Activated naive CD8-positive, alpha-beta T cell treated with anti-CD3 and anti-CD28 coated beads for 36 hours (primary cell): ENCODE data around the gene BTBD6. TPM values are rescaled to one million over a fixed set of nuclear protein-coding genes. Genes with fewer than 3 reads are reported as not detected.

Experiments
- DNase-seq: peaks from one replicate; pipeline ENCODE4 v3.0.0; 2021
- H3K27ac Mint-ChIP-seq: one replicate; pipeline ENCODE4 v1.8.0; 2022; ENCODE audit warnings: mild to moderate bottlenecking, moderate library complexity, mixed read lengths
- H3K27me3 Mint-ChIP-seq: one replicate; pipeline ENCODE4 v1.8.0; 2022; ENCODE audit warnings: mild to moderate bottlenecking, mixed read lengths
- H3K36me3 Mint-ChIP-seq: one replicate; pipeline ENCODE4 v1.8.0; 2021; ENCODE audit warnings: mild to moderate bottlenecking, mixed read lengths
- H3K4me1 Mint-ChIP-seq: one replicate; pipeline ENCODE4 v1.8.0; 2021; ENCODE audit warnings: mixed read lengths
- H3K4me3 Mint-ChIP-seq: one replicate; pipeline ENCODE4 v1.8.0; 2022; ENCODE audit warnings: mild to moderate bottlenecking, moderate library complexity, mixed read lengths
- H3K9me3 Mint-ChIP-seq: one replicate; pipeline ENCODE4 v1.8.0; 2022; ENCODE audit warnings: mixed read lengths
- total RNA-seq, 2 experiments: library from RNA; stranded (reverse); gene quantifications; one replicate each; pipeline ENCODE4 v1.2.3, GENCODE V29; 2021

The BTBD6 gene
- total RNA-seq, 2 experiments from 2014 or later: 33.9 to 35.2 TPM

DNA sequence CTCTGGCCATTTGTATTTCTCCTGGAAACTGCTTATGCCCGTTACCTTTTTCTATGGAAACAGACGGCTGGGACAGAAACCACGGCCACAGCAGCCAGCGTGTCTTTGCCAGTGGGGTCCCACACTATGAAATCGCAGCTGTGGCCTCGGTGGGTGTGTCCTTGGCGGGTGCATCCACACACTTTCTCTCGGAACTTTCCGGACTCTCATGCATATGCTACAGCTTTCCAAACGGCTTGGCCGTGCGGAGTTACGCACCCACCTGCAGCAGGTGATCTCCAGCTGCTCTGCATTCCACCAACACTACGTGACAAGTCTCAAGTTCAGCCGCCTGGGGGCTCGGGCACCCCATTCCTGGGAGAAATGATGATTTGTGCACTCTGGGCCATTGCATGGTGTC lies 1.3 kb upstream of the BTBD6 start:
- DNase-seq: no peak
- H3K27ac Mint-ChIP-seq: no peak overlapping the region
- H3K9me3 Mint-ChIP-seq: no peaks in the 10 kb centered on the region
- peaks cover 9% of the 10 kb centered on the region for H3K36me3 Mint-ChIP-seq
- H3K4me1 Mint-ChIP-seq: peaks cover 31% of the 10 kb centered on the region
- peak overlapping the region; percentile 76 for H3K4me3 Mint-ChIP-seq
- H3K27me3 Mint-ChIP-seq: no peaks in the 10 kb centered on the region

DNA sequence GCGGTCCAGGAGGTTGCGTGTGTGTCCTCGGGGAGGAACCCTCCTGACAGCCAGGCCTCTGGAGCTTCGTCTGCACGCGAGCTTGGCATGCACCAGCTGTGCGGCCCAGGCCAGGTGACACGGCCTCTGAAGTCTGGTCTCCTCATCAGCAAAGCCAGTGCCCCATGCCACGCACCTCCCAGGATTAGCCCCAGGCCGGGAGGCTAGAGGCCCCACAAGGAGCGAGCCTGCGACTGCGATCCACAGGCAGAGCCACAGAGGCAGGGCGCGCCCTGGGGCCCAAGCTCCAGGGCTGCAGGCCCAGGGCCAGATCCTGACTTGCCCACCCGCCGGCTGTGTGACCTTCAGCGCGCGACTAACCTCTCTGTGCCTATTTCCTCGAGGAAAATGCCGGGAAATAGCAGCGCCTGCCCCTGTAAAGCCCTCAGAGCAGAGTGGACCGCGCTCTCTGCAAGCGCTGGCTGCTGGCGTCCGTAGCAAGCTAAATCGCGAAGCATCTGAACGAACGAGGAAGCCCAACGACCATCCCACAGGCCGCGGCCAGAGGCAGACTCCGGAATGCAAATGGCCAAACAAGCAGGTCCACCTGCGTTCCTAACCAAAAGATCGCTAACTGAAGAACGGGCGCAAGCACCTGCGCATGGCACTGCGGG lies 492 bp upstream of the BTBD6 start:
- peaks cover 9% of the 10 kb centered on the region for H3K36me3 Mint-ChIP-seq
- peaks cover 31% of the 10 kb centered on the region for H3K4me1 Mint-ChIP-seq
- no peak for DNase-seq
- H3K4me3 Mint-ChIP-seq: peak overlapping the region; percentile 76
- no peaks in the 10 kb centered on the region for H3K9me3 Mint-ChIP-seq
- H3K27ac Mint-ChIP-seq: peak overlapping the region; percentile 56
- H3K27me3 Mint-ChIP-seq: no peaks in the 10 kb centered on the region

DNA sequence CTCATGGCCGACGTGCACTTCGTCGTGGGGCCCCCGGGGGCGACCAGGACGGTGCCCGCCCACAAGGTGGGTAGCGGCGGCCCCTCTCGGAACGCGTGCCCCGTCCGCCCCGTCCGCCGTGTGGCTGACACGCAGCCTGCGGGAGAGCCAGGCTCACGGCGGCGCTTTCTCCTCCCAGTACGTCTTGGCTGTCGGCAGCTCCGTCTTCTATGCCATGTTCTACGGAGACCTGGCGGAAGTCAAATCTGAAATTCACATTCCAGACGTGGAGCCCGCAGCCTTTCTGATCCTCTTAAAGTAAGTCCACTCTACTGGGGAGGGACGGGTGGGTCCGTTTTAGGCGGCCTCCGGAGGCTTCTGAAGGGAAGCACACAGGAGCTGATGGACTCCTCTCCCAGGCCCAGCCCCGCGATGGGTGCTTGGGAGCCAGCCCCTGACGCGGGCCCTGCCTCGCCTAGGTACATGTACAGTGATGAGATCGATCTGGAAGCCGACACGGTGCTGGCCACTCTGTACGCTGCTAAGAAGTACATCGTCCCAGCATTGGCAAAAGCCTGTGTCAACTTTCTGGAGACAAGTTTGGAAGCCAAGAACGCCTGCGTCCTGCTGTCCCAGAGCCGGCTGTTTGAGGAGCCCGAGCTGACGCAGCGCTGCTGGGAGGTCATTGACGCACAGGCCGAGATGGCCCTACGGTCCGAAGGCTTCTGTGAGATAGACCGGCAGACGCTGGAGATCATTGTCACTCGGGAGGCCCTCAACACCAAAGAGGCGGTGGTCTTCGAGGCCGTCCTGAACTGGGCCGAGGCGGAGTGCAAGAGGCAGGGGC lies 1.1 kb downstream of the BTBD6 start:
- H3K4me1 Mint-ChIP-seq: peaks cover 31% of the 10 kb centered on the region
- DNase-seq: no peak
- H3K27ac Mint-ChIP-seq: peak overlapping the region; percentile 63
- no peaks in the 10 kb centered on the region for H3K27me3 Mint-ChIP-seq
- H3K9me3 Mint-ChIP-seq: no peaks in the 10 kb centered on the region
- peaks cover 7% of the 10 kb centered on the region for H3K36me3 Mint-ChIP-seq
- peak overlapping the region; percentile 73 for H3K4me3 Mint-ChIP-seq

DNA sequence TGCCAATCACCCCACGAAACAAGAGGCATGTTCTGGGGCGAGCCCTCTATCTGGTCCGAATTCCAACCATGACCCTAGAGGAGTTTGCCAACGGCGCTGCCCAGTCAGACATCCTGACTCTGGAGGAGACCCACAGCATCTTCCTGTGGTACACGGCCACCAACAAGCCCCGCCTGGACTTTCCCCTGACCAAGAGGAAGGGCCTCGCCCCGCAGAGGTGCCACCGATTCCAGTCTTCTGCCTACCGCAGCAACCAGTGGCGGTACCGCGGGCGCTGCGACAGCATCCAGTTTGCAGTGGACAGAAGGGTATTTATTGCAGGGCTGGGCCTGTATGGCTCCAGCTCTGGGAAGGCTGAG lies 1.7 kb downstream of the BTBD6 start:
- peak overlapping the region; percentile 73 for H3K4me3 Mint-ChIP-seq
- no peaks in the 10 kb centered on the region for H3K9me3 Mint-ChIP-seq
- peaks cover 7% of the 10 kb centered on the region for H3K36me3 Mint-ChIP-seq
- no peak for DNase-seq
- no peaks in the 10 kb centered on the region for H3K27me3 Mint-ChIP-seq
- no peak overlapping the region for H3K27ac Mint-ChIP-seq
- H3K4me1 Mint-ChIP-seq: peaks cover 31% of the 10 kb centered on the region

DNA sequence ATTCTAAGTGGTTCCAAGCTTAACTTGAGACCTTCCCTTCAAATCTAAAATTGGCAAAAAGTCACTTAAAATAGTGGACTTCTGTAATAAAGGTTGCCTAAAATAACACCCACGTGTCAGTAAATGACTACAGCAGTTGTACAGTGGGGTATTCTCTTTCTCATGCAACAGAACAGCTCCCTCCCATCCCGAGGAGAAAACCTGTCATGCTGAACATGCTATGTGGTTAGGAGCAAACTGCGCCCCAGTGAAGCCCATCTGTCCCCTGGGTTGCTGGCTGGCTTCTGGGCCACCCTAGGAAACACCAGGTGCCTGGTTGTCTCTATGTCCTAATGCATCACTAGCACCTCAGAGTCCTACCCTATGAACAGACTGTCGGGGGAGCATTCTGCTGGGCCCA lies 2.7 kb downstream of the BTBD6 start:
- DNase-seq: no peak
- no peak overlapping the region for H3K27ac Mint-ChIP-seq

DNA sequence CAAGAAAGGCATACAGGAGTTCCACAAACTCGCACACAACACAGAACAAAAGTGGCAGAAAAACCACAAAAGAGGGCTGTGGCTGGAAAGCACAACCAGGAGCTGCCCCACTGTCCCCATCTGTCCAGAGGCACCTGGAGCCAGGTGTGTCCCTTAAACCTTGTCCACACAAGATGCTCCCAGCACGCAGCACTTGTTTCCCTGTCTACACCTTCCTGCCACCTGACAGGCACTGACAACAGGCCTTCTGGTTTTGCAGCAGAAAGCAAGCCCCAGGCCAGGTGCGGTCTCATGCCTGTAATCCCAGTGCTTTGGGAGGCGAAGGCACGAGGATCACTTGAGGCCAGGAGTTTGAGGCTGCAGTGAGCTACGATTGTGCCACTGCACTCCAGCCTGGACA lies 3.6 kb downstream of the BTBD6 start:
- no peak overlapping the region for H3K27ac Mint-ChIP-seq
- no peaks in the 10 kb centered on the region for H3K9me3 Mint-ChIP-seq
- peaks cover 23% of the 10 kb centered on the region for H3K4me1 Mint-ChIP-seq
- no peak overlapping the region for H3K4me3 Mint-ChIP-seq
- no peaks in the 10 kb centered on the region for H3K27me3 Mint-ChIP-seq
- H3K36me3 Mint-ChIP-seq: peaks cover 5% of the 10 kb centered on the region
- DNase-seq: no peak

More for the DNA sequence above, 2.7 kb downstream of the BTBD6 start:
- Mint-ChIP-seq H3K9me3 (no peaks in the 10 kb centered on the region), H3K4me3 (no peak overlapping the region), H3K4me1 (peaks cover 26% of the 10 kb centered on the region), H3K27me3 (no peaks in the 10 kb centered on the region), H3K36me3 (peaks cover 7% of the 10 kb centered on the region)

DNA sequence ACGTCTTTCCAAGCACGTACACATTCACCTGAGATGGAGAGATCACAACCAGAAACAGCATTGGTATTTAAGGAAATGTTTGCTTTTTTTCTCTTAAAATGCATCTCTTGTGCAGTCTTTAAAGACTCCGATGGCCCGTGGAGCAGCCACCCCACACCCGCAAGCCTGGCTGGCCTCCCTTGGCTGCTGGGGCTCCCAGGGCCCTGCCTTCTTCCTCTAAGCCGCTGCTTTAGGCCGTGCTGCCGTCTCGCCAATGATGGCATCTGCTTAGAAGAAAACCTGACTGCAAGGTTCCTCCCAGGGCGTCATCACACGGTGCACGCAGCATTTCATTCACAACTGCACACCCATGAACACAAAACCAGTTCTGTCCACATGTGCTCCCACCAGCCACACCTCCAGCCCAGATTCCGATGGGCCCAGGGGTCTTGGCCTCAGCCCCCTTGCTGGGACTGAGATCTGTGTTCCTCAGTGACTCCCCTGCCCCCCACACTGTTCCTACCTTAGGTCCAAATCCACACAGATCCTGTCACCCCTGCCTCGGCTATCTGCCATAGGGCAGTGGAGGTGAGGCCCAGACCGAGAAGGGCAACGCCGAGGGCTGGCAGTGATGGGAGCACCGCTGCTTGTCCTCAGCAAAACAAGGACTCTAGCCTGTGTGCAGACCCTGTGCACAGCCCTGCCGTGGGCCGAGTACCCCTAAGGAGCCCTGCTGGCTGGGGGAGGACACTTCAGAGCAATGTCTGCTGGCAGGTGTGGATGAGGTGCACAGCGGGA lies 4.4 kb downstream of the BTBD6 start:
- Mint-ChIP-seq H3K4me1 (peaks cover 14% of the 10 kb centered on the region), H3K27ac (no peak overlapping the region), H3K9me3 (no peaks in the 10 kb centered on the region), H3K36me3 (no peaks in the 10 kb centered on the region), H3K4me3 (no peak overlapping the region), H3K27me3 (no peaks in the 10 kb centered on the region)
- no peak for DNase-seq

DNA sequence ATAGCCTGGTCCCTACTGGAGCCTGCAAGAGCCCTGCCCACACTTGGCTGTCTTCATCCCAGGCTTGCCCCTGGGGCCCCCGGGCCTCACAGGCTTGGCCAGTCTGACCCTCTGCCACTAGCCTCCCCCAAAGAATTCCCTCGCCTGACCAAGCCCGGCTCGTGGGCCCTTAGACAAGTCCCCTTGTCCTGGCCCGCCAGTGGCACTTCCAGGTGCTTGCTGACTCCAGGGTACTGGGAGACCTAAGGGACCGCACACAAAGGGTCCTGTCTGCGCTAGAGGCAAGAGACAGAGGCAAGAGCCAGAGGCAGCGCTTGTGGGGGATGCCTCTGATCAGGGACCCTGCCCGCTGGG lies 5.0 kb downstream of the BTBD6 start:
- Mint-ChIP-seq H3K27me3 (no peaks in the 10 kb centered on the region), H3K4me3 (no peak overlapping the region), H3K9me3 (no peaks in the 10 kb centered on the region), H3K27ac (no peak overlapping the region), H3K4me1 (peaks cover 14% of the 10 kb centered on the region), H3K36me3 (no peaks in the 10 kb centered on the region)
- DNase-seq: no peak

DNA sequence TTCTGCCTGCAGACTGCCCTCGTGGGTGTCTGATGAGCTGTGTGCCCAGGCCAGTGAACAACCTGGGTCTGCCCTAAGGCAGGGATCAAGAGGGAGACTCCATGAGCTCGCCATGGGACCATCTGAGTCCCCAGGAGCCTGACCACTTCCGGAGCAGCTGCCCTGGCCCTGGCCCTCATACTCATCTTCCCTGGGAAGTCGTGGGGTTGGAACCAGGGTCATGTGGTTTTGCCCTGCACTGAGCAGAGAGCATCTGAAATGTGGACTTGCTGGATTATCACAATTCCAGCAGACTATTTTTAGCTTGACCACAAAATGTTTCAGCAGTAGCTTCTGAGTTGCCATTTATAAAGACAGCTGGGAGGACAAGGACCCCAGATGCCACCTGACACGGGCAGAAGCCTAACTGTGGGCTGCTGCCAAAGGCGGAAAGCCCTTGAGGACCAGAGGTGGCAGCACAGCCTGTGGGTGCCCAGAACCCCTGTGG lies 6.7 kb downstream of the BTBD6 start:
- no peaks in the 10 kb centered on the region for H3K36me3 Mint-ChIP-seq
- no peaks in the 10 kb centered on the region for H3K27me3 Mint-ChIP-seq
- H3K9me3 Mint-ChIP-seq: no peaks in the 10 kb centered on the region
- peaks cover 7% of the 10 kb centered on the region for H3K4me1 Mint-ChIP-seq
- no peak for DNase-seq
- H3K4me3 Mint-ChIP-seq: no peak overlapping the region
- H3K27ac Mint-ChIP-seq: no peak overlapping the region

DNA sequence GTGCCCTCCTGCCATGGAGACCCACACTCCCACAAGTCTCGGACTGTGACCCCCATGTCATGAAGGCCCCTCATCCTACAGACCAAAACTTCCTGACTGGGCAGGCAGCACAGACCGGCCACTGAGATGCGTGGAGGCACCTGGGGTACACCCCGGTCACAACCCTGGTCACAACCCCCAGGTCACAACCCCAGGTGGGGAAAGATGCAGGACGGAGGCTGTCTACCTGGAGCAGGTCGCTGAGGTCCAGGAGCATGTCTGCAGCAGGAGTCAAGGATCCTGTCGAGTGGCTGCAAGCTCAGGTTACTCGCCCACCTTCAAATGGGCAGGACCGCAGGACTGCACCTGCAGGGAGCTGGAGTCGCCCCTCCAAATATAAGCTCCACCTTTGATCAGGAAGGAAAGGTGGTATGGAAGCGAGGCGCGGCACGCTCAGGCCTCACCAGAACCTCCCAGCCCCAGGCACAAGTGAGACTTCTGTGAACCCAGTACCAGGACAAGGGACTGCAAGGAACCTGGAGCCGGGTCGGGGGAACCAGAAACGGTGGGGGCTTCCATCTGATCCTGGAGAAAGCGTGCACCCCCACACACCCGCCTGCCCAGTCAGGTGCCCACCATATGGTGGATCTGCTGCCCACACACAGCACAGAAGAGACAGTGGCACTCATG lies 8.1 kb downstream of the BTBD6 start:
- Mint-ChIP-seq H3K36me3 (no peaks in the 10 kb centered on the region), H3K9me3 (no peaks in the 10 kb centered on the region), H3K27me3 (no peaks in the 10 kb centered on the region), H3K27ac (no peak overlapping the region), H3K4me1 (no peaks in the 10 kb centered on the region), H3K4me3 (no peak overlapping the region)
- no peak for DNase-seq

DNA sequence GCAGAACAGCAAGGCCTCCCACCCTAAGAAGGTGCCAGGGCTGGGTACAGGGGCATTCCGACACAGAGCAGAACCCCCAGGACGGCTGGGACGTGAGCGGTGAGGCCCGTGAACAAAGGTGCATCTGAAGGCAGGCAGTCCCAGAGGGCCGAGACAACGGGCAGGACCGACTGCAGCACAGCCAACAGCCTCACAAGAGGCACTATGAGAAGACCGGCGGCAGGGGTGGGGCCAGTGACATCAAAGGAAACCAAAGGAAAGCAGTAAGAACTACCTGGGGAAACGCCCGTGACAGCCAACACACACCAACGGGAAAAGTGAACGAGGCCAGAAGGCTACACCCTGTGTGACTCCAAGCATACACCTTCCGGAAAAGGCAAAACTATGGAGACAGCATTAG lies 9.1 kb downstream of the BTBD6 start:
- H3K27ac Mint-ChIP-seq: no peak overlapping the region

DNA sequence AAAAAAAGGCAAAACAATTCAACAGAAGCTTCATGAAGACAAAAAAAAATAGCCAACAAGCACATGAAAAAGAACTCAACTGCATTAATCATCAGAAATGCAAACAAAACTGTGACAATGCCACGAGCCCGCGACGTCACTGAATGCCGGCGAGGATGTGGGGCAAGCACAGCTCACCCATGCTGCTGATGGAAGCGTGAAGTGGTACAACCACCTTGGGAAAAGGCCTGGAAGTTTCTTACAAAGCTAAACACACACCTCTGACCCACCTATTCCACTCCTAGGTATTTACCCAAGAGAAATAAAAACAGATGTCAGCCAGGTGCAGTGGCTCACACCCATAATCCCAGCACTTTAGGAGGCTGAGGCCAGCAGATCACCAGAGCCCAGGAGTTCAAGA lies 10.5 kb downstream of the BTBD6 start:
- H3K4me1 Mint-ChIP-seq: no peaks in the 10 kb centered on the region
- no peak for DNase-seq
- H3K27me3 Mint-ChIP-seq: no peaks in the 10 kb centered on the region
- no peaks in the 10 kb centered on the region for H3K9me3 Mint-ChIP-seq
- peaks cover 1% of the 10 kb centered on the region for H3K36me3 Mint-ChIP-seq
- no peak overlapping the region for H3K27ac Mint-ChIP-seq
- H3K4me3 Mint-ChIP-seq: no peak overlapping the region

More for the DNA sequence above, 9.1 kb downstream of the BTBD6 start:
- no peaks in the 10 kb centered on the region for H3K27me3 Mint-ChIP-seq
- H3K4me3 Mint-ChIP-seq: no peak overlapping the region
- no peaks in the 10 kb centered on the region for H3K36me3 Mint-ChIP-seq
- H3K9me3 Mint-ChIP-seq: no peaks in the 10 kb centered on the region
- H3K4me1 Mint-ChIP-seq: no peaks in the 10 kb centered on the region
- DNase-seq: no peak

DNA sequence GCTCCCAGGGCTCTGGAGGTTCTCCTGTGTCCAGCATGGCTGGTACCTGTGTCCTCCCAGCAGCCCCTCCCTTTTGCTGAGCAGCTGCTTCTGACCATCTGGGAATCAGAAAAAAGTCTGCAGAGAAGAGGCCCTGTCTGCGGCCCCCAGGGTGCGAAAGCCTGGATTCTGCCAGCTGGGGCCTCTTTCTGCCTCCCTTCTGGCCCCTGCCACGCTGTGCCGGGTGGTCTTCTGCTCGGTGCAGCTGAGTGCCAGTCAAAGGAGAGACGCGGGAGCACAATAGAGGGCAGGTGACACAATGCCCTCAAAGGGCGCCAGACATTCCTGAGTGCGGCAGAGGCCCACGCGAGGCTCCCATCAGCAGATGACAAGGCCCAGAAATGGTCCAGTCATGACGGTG lies 12.6 kb downstream of the BTBD6 start:
- no peaks in the 10 kb centered on the region for H3K9me3 Mint-ChIP-seq
- H3K27ac Mint-ChIP-seq: no peak overlapping the region
- peaks cover 4% of the 10 kb centered on the region for H3K36me3 Mint-ChIP-seq
- DNase-seq: no peak
- H3K4me1 Mint-ChIP-seq: no peaks in the 10 kb centered on the region
- H3K4me3 Mint-ChIP-seq: no peak overlapping the region
- no peaks in the 10 kb centered on the region for H3K27me3 Mint-ChIP-seq

DNA sequence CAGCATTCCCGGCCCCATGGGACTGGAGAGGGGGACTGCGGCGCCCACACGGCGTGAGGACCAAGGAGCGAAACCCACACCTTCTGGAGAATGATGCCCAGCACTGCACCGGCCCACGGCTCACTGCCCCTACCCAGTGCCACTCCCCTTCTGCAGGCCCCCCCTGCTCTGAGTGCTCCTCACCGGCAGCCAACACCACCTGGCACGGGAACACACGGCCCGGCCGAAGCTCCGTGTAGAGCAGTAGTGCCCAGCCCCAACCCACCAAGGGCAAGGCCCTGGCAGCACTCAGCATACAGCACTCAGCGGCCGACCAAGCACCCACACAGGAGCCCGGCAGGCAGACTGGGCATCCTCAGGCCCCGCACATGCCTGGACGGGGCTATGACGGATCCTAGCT lies 13.4 kb downstream of the BTBD6 start:
- no peak overlapping the region for H3K27ac Mint-ChIP-seq
- no peaks in the 10 kb centered on the region for H3K4me1 Mint-ChIP-seq
- H3K4me3 Mint-ChIP-seq: no peak overlapping the region

More for the DNA sequence above, 13.4 kb downstream of the BTBD6 start:
- Mint-ChIP-seq H3K36me3 (peaks cover 4% of the 10 kb centered on the region), H3K27me3 (no peaks in the 10 kb centered on the region), H3K9me3 (no peaks in the 10 kb centered on the region)
- DNase-seq: no peak
